HepG2 (cell line): Measurements from ENCODE around the gene PSMB9. TPM values are rescaled to one million over a fixed set of nuclear protein-coding genes. Genes with fewer than 3 reads are reported as not detected.

ENCODE experiments used
- ATF7 ChIP-seq, 2 experiments: fragments of 450-650 bp in 1 of 2; sonication (generic) in 1 of 2; formaldehyde crosslinking in 1 of 2; IDR thresholded peaks; 2 replicates each; pipeline versions ENCODE4 v1.4.0 to v1.6.1; 2016 to 2020; ENCODE audit warnings: antibody characterized with exemption in 1 of 2, mild to moderate bottlenecking in 1 of 2, missing genetic modification reagents in 1 of 2
- BRD4 ChIP-seq: sonication (generic); formaldehyde crosslinking; IDR thresholded peaks from 2 replicates; pipeline ENCODE4 v1.4.0; 2020; ENCODE audit warnings: missing genetic modification reagents
- CEBPG ChIP-seq: IDR thresholded peaks from 2 replicates; pipeline ENCODE4 v1.6.1; 2016
- CTCF ChIP-seq: sonication (generic); formaldehyde crosslinking; IDR thresholded peaks from 2 replicates; pipeline ENCODE4 v1.5.0; 2020; ENCODE audit warnings: mild to moderate bottlenecking, missing genetic modification reagents, moderate library complexity
- ELF3 ChIP-seq: IDR thresholded peaks from 2 replicates; pipeline ENCODE4 v1.6.1; 2016; ENCODE audit warnings: missing genetic modification reagents, missing compliant biosample characterization
- HMG20A ChIP-seq: IDR thresholded peaks from 2 replicates; pipeline ENCODE4 v1.6.1; 2016; ENCODE audit warnings: borderline replicate concordance
- HMGA1 ChIP-seq: sonication (generic); formaldehyde crosslinking; conservative IDR thresholded peaks from 2 replicates; pipeline ENCODE4 v1.4.0; 2020; ENCODE audit warnings: missing genetic modification reagents
- RXRA ChIP-seq: sonication (generic); formaldehyde crosslinking; IDR thresholded peaks from 2 replicates; pipeline ENCODE4 v1.5.1; 2020; ENCODE audit warnings: missing genetic modification reagents
- TEAD2 ChIP-seq: sonication (generic); formaldehyde crosslinking; IDR thresholded peaks from 2 replicates; pipeline ENCODE4 v1.9.0; 2021; ENCODE audit warnings: missing genetic modification reagents
- UBTF ChIP-seq: sonication (generic); formaldehyde crosslinking; IDR thresholded peaks from 2 replicates; pipeline ENCODE4 v1.4.0; 2020; ENCODE audit warnings: mild to moderate bottlenecking, missing genetic modification reagents
- ZNF136 ChIP-seq: sonication (generic); formaldehyde crosslinking; IDR thresholded peaks from 2 replicates; pipeline ENCODE4 v1.8.1; 2022; ENCODE audit warnings: low read depth, mild to moderate bottlenecking, moderate library complexity, missing genetic modification reagents
- ZNF230 ChIP-seq: sonication (generic); formaldehyde crosslinking; IDR thresholded peaks from 2 replicates; pipeline ENCODE4 v1.4.0; 2020; ENCODE audit warnings: mild to moderate bottlenecking, missing genetic modification reagents
- ZNF670 ChIP-seq: sonication (generic); formaldehyde crosslinking; IDR thresholded peaks from 2 replicates; pipeline ENCODE4 v1.8.0; 2022; ENCODE audit warnings: mild to moderate bottlenecking, missing genetic modification reagents, borderline replicate concordance
- ZSCAN30 ChIP-seq: sonication (generic); formaldehyde crosslinking; IDR thresholded peaks from 2 replicates; pipeline ENCODE4 v1.5.0; 2020; ENCODE audit warnings: mild to moderate bottlenecking, missing genetic modification reagents
- ZZZ3 ChIP-seq: sonication (generic); formaldehyde crosslinking; IDR thresholded peaks from 2 replicates; pipeline ENCODE4 v1.4.0; 2020; ENCODE audit warnings: missing genetic modification reagents, mild to moderate bottlenecking, borderline replicate concordance
- polyA plus RNA-seq, 8 experiments: library from polyadenylated mRNA; depleted of rRNA in 3 of 8; stranded (reverse) in 7 of 8; unstranded in 1 of 8; fragments of >200 nt; fragmentation: Illumina TruSeq in 4 of 8; extraction: Trizol in 4 of 8; gene quantifications; 2 replicates each; pipeline versions ENCODE4 v1.2.1 to v1.2.3, GENCODE V29; 2011 to 2016; ENCODE audit warnings: low read depth in 4 of 8, missing spikeins in 1 of 8, mixed read lengths in 1 of 8; ENCODE audit not compliant: insufficient read depth in 1 of 8
- total RNA-seq, 5 experiments: library from RNA; depleted of rRNA; stranded (reverse); fragments of >200 nt; fragmentation: Illumina TruSeq; extraction: Trizol; gene quantifications; 2 replicates each; pipeline ENCODE4 v1.2.3, GENCODE V29; 2016; ENCODE audit warnings: low read depth in 1 of 5
- TF ChIP-seq, protein P1 (sequence below): sonication (generic); formaldehyde crosslinking; conservative IDR thresholded peaks from 2 replicates; pipeline ENCODE4 v1.4.0; 2020; ENCODE audit warnings: mild to moderate bottlenecking, missing genetic modification reagents, moderate library complexity
- TF ChIP-seq, protein P2 (sequence below): sonication (generic); formaldehyde crosslinking; IDR thresholded peaks from 2 replicates; pipeline ENCODE4 v1.4.0; 2020; ENCODE audit warnings: missing genetic modification reagents
- TF ChIP-seq, protein P3 (sequence below): sonication (generic); formaldehyde crosslinking; IDR thresholded peaks from 2 replicates; pipeline ENCODE4 v1.8.0; 2022; ENCODE audit warnings: low read depth, missing genetic modification reagents

The PSMB9 gene
- total and polyA plus RNA-seq, 2 of the 13 experiments (the other 11 are each of a cell fraction or from before 2014, with no cell fraction given), result 15.6 to 16.0 TPM

- TF ChIP-seq CEBPG (CRISPR knock-in tag) (peak; percentile 60; the same call in 1 of the 2 replicates), ZNF136 (CRISPR knock-in tag) (no peak), ZZZ3 (no peak), ZNF670 (CRISPR knock-in tag) (peak; percentile 82; the same call in 1 of the 2 replicates), BRD4 (CRISPR knock-in tag) (peak; percentile 20; the same call in 1 of the 2 replicates), ELF3 (peak; percentile 53), HMG20A (CRISPR knock-in tag) (no peak), ATF7 (IDR thresholded peaks at IDR 0.05) (no peak), ATF7 (CRISPR knock-in tag; IDR thresholded peaks at IDR 0.05) (0 out of 2 replicates have a peak, but pooled peaks have one; percentile 30), CTCF (peak; percentile 37), UBTF (CRISPR knock-in tag) (peak; percentile 62), HMGA1 (CRISPR knock-in tag) (no peak), ZNF230 (0 out of 2 replicates have a peak, but pooled peaks have one; percentile 38), ZSCAN30 (CRISPR knock-in tag) (no peak), TEAD2 (CRISPR knock-in tag) (no peak), RXRA (CRISPR knock-in tag) (peak; percentile 43; the same call in 1 of the 2 replicates)
- TF ChIP-seq, protein P1, sequence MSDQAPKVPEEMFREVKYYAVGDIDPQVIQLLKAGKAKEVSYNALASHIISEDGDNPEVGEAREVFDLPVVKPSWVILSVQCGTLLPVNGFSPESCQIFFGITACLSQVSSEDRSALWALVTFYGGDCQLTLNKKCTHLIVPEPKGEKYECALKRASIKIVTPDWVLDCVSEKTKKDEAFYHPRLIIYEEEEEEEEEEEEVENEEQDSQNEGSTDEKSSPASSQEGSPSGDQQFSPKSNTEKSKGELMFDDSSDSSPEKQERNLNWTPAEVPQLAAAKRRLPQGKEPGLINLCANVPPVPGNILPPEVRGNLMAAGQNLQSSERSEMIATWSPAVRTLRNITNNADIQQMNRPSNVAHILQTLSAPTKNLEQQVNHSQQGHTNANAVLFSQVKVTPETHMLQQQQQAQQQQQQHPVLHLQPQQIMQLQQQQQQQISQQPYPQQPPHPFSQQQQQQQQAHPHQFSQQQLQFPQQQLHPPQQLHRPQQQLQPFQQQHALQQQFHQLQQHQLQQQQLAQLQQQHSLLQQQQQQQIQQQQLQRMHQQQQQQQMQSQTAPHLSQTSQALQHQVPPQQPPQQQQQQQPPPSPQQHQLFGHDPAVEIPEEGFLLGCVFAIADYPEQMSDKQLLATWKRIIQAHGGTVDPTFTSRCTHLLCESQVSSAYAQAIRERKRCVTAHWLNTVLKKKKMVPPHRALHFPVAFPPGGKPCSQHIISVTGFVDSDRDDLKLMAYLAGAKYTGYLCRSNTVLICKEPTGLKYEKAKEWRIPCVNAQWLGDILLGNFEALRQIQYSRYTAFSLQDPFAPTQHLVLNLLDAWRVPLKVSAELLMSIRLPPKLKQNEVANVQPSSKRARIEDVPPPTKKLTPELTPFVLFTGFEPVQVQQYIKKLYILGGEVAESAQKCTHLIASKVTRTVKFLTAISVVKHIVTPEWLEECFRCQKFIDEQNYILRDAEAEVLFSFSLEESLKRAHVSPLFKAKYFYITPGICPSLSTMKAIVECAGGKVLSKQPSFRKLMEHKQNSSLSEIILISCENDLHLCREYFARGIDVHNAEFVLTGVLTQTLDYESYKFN (CRISPR knock-in tag), result no peak
- TF ChIP-seq, protein P2, sequence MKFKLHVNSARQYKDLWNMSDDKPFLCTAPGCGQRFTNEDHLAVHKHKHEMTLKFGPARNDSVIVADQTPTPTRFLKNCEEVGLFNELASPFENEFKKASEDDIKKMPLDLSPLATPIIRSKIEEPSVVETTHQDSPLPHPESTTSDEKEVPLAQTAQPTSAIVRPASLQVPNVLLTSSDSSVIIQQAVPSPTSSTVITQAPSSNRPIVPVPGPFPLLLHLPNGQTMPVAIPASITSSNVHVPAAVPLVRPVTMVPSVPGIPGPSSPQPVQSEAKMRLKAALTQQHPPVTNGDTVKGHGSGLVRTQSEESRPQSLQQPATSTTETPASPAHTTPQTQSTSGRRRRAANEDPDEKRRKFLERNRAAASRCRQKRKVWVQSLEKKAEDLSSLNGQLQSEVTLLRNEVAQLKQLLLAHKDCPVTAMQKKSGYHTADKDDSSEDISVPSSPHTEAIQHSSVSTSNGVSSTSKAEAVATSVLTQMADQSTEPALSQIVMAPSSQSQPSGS (CRISPR knock-in tag), result 0 out of 2 replicates have a peak, but pooled peaks have one; percentile 15
- TF ChIP-seq, protein P3, sequence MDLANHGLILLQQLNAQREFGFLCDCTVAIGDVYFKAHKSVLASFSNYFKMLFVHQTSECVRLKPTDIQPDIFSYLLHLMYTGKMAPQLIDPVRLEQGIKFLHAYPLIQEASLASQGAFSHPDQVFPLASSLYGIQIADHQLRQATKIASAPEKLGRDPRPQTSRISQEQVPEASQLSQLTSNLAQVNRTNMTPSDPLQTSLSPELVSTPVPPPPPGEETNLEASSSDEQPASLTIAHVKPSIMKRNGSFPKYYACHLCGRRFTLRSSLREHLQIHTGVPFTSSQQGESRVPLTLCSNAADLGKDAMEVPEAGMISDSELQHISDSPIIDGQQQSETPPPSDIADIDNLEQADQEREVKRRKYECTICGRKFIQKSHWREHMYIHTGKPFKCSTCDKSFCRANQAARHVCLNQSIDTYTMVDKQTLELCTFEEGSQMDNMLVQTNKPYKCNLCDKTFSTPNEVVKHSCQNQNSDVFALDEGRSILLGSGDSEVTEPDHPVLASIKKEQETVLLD (CRISPR knock-in tag), result no peak
These were observed 9.8 kb upstream of the PSMB9 start, which contains the start of gene PSMB8 (continued) for GRCh38 chr6:32843979-32844838.
